Neural cell (in vitro differentiated cells): ENCODE data around the gene KATNBL1. TPM values are rescaled to one million over a fixed set of nuclear protein-coding genes. Genes with fewer than 3 reads are reported as not detected.

ENCODE experiments used
- H2AFZ ChIP-seq: fragments of 200-600, 300-800 bp; sonication (generic), shearing (Covaris generic); 2 replicates; pipeline ENCODE4 v1.6.0; 2014; ENCODE audit warnings: low read depth, mild to moderate bottlenecking, antibody characterized with exemption, low read length, moderate library complexity
- H3F3A ChIP-seq: fragments of 200-600 bp; shearing (Covaris generic); 2 replicates; pipeline ENCODE4 v1.6.1; 2016; ENCODE audit warnings: mild to moderate bottlenecking, moderate library complexity, mixed read lengths, antibody characterized with exemption, low read length; ENCODE audit not compliant: insufficient read depth, poor library complexity, severe bottlenecking
- H3K27ac ChIP-seq: fragments of 200-600, 300-800 bp; sonication (generic), shearing (Covaris generic); 2 replicates; pipeline ENCODE4 v1.5.1; 2014; ENCODE audit warnings: mild to moderate bottlenecking, low read length, moderate library complexity
- H3K27me3 ChIP-seq: fragments of 300-800, 200-600 bp; sonication (generic), shearing (Covaris generic); 2 replicates; pipeline ENCODE4 v1.6.0; 2014; ENCODE audit warnings: mild to moderate bottlenecking, low read depth, low read length, moderate library complexity; ENCODE audit not compliant: insufficient read depth
- H3K36me3 ChIP-seq: fragments of 300-800, 200-600 bp; sonication (generic), shearing (Covaris generic); 2 replicates; pipeline ENCODE4 v1.5.1; 2014; ENCODE audit warnings: mild to moderate bottlenecking, antibody characterized with exemption, low read length, moderate library complexity; ENCODE audit not compliant: insufficient read depth
- H3K4me2 ChIP-seq: fragments of 300-800, 200-600 bp; sonication (generic), shearing (Covaris generic); 2 replicates; pipeline ENCODE4 v1.6.0; 2014; ENCODE audit warnings: mild to moderate bottlenecking, low read length
- H3K4me3 ChIP-seq: fragments of 300-800, 200-600 bp; sonication (generic), shearing (Covaris generic); 2 replicates; pipeline ENCODE4 v1.5.1; 2014; ENCODE audit warnings: mild to moderate bottlenecking, low read length, moderate library complexity
- H3K79me2 ChIP-seq: fragments of 200-600 bp; shearing (Covaris generic); replicated peaks from 2 replicates; pipeline ENCODE4 v1.6.0; 2014; ENCODE audit warnings: mild to moderate bottlenecking, low read length, moderate library complexity; ENCODE audit not compliant: insufficient read depth
- H3K9ac ChIP-seq: fragments of 300-800, 200-600 bp; sonication (generic), shearing (Covaris generic); 2 replicates; pipeline ENCODE4 v1.6.1; 2016; ENCODE audit warnings: mild to moderate bottlenecking, low read length, mixed read lengths
- H3K9me2 ChIP-seq: fragments of 200-600 bp; shearing (Covaris generic); 2 replicates; pipeline ENCODE4 v1.6.1; 2016; ENCODE audit warnings: mild to moderate bottlenecking, low read length, mixed read lengths; ENCODE audit not compliant: insufficient read depth
- H3K9me3 ChIP-seq: fragments of 200-600, 300-800 bp; sonication (generic), shearing (Covaris generic); 2 replicates; pipeline ENCODE4 v1.6.1; 2016; ENCODE audit warnings: mild to moderate bottlenecking, mixed run types, low read length, moderate library complexity, mixed read lengths
- H4K20me1 ChIP-seq: fragments of 200-600 bp; shearing (Covaris generic); 2 replicates; pipeline ENCODE4 v1.6.1; 2016; ENCODE audit warnings: mild to moderate bottlenecking, mixed run types; ENCODE audit not compliant: insufficient read depth
- CTCF ChIP-seq: fragments of 450-650 bp; IDR thresholded peaks from 2 replicates; pipeline ENCODE4 v1.5.1; 2014; ENCODE audit warnings: antibody characterized with exemption, mild to moderate bottlenecking, moderate library complexity; ENCODE audit not compliant: poor library complexity, severe bottlenecking
- EP300 ChIP-seq: fragments of 450-650 bp; conservative IDR thresholded peaks from 2 replicates; pipeline ENCODE4 v1.6.1; 2014; ENCODE audit warnings: antibody characterized with exemption, mild to moderate bottlenecking, moderate library complexity; ENCODE audit not compliant: poor library complexity, severe bottlenecking
- EZH2 ChIP-seq: fragments of 200-600, 300-800 bp; shearing (Covaris generic), sonication (generic); IDR thresholded peaks from 2 replicates; pipeline ENCODE4 v1.6.1; 2014; ENCODE audit warnings: antibody characterized with exemption, low read length, borderline replicate concordance, mild to moderate bottlenecking; ENCODE audit not compliant: insufficient read depth, poor library complexity, severe bottlenecking
- MXI1 ChIP-seq: fragments of 450-650 bp; conservative IDR thresholded peaks from 2 replicates; pipeline ENCODE4 v1.6.1; 2014; ENCODE audit warnings: antibody characterized with exemption, mild to moderate bottlenecking; ENCODE audit not compliant: poor library complexity, severe bottlenecking
- POLR2AphosphoS5 ChIP-seq: IDR thresholded peaks from 2 replicates; pipeline ENCODE4 v1.6.1; 2012
- RAD21 ChIP-seq: fragments of 450-650 bp; conservative IDR thresholded peaks from 2 replicates; pipeline ENCODE4 v1.6.1; 2014; ENCODE audit warnings: antibody characterized with exemption, mild to moderate bottlenecking, moderate library complexity
- REST ChIP-seq: IDR thresholded peaks from 2 replicates; pipeline ENCODE4 v1.6.1; 2012; ENCODE audit warnings: borderline replicate concordance
- SMC3 ChIP-seq: fragments of 450-650 bp; conservative IDR thresholded peaks from 2 replicates; pipeline ENCODE4 v1.6.1; 2014; ENCODE audit warnings: antibody characterized with exemption, mild to moderate bottlenecking, moderate library complexity; ENCODE audit not compliant: poor library complexity
- TAF1 ChIP-seq: IDR thresholded peaks from 2 replicates; pipeline ENCODE4 v1.6.1; 2012; ENCODE audit warnings: low read depth
- polyA plus RNA-seq: library from polyadenylated mRNA; depleted of rRNA; stranded (reverse); fragments of >200 nt; gene quantifications from 2 replicates; pipeline ENCODE4 v1.2.3, GENCODE V29; 2014

KATNBL1 gene
- polyA plus RNA-seq, 1 donor from 2014 or later, result 158 TPM

DNA sequence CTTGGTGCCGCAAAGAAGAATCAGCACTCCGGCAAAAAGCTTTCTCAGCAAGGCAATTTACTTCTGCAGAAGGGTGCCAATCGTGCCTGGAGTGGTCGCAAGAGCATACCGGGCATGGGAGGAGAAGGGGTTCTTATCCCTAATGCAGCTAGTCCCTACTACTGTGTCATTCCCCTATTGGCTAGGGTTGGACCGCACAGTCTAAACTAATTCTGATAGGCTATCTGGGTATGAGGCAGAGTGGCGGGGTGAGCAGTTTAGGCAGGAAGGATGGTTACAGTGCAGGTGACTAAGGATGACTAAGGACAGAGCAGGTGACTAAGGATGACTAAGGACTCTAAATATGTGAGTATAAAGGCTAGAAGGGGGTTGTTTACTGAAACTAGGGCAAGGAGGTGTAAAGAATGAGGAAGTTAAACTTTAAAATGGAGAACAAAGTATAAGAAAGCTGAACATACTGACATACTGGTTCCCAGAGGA lies 55.1 kb downstream of the KATNBL1 start:
- Histone ChIP-seq H3K27ac (no peak overlapping the region), H3K9me2 (no peaks in the 10 kb centered on the region), H3K27me3 (no peaks in the 10 kb centered on the region), H3K4me2 (no peak overlapping the region), H3K79me2 (no peaks in the 10 kb centered on the region), H3K4me3 (no peak overlapping the region), H3K9ac (no peak overlapping the region), H4K20me1 (no peaks in the 10 kb centered on the region), H2AFZ (no peak overlapping the region), H3F3A (no peaks in the 10 kb centered on the region), H3K36me3 (peaks cover 4% of the 10 kb centered on the region), H3K9me3 (no peaks in the 10 kb centered on the region)
- TF ChIP-seq EP300 (no peak), REST (no peak)

- H3K9ac ChIP-seq, result no peak overlapping the region
- no peak overlapping the region for H3K4me3 ChIP-seq
- H3K9me2 ChIP-seq, result no peaks in the 10 kb centered on the region
- H3K36me3 ChIP-seq, result peaks cover 5% of the 10 kb centered on the region
- H4K20me1 ChIP-seq, result no peaks in the 10 kb centered on the region
- no peaks in the 10 kb centered on the region for H3K79me2 ChIP-seq
- H3F3A ChIP-seq, result no peaks in the 10 kb centered on the region
- no peak for TF ChIP-seq POLR2AphosphoS5
- no peaks in the 10 kb centered on the region for H3K27me3 ChIP-seq
- H2AFZ ChIP-seq, result no peak overlapping the region
- H3K4me2 ChIP-seq, result no peak overlapping the region
- H3K27ac ChIP-seq, result no peak overlapping the region
- no peaks in the 10 kb centered on the region for H3K9me3 ChIP-seq
Measured at GRCh38 chr15:34147371-34148140, 62.3 kb downstream of the KATNBL1 start.

DNA sequence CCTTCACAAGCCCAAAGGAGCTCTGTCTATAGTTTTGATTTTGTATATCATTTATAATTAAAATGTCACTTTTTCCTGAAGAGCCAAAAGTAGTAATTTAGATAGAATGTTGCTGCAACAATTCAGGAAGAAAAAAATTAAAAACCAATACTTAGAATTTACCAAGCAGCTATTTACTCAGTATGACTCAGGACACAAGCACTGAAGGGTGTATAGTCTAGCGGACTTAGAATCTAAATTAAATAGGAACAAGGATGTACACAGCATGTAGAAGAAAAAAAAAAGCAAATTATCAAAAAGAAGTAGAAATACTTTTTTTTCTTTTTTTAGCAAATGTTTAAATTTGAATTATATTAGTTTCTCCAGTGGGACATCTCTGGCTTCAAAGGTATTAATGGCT lies 76.4 kb downstream of the KATNBL1 start:
- Histone ChIP-seq H3K27me3 (no peaks in the 10 kb centered on the region), H3K9me2 (no peaks in the 10 kb centered on the region), H3K9me3 (no peaks in the 10 kb centered on the region), H3K79me2 (no peaks in the 10 kb centered on the region), H3F3A (no peaks in the 10 kb centered on the region), H3K9ac (no peak overlapping the region), H2AFZ (no peak overlapping the region), H3K36me3 (no peaks in the 10 kb centered on the region), H3K4me3 (no peak overlapping the region), H3K4me2 (no peak overlapping the region), H4K20me1 (no peaks in the 10 kb centered on the region), H3K27ac (no peak overlapping the region)
- TF ChIP-seq EP300 (no peak), SMC3 (no peak), EZH2 (no peak), MXI1 (no peak), REST (no peak), TAF1 (no peak), POLR2AphosphoS5 (no peak), RAD21 (no peak), CTCF (no peak)
